Trophoblast cell (in vitro differentiated cells and primary cell): ENCODE data around the gene CASP8.

Experiments used
- DNase-seq, 2 donors: peaks; one replicate each; pipeline ENCODE4 v3.0.0-alpha.2; 2016
- H2AFZ ChIP-seq: 2 replicates; pipeline ENCODE4 v1.6.1; 2013; ENCODE audit warnings: low read length, moderate library complexity, mild to moderate bottlenecking; ENCODE audit not compliant: insufficient read depth, poor library complexity
- H2AK5ac ChIP-seq: 2 replicates; pipeline ENCODE4 v1.6.1; 2013; ENCODE audit warnings: mild to moderate bottlenecking, low read length
- H2BK120ac ChIP-seq: 2 replicates; pipeline ENCODE4 v1.6.1; 2013; ENCODE audit warnings: low read length, mild to moderate bottlenecking, moderate library complexity; ENCODE audit not compliant: insufficient read depth, poor library complexity
- H2BK12ac ChIP-seq: 2 replicates; pipeline ENCODE4 v1.6.1; 2013; ENCODE audit warnings: mild to moderate bottlenecking, low read length, moderate library complexity
- H2BK5ac ChIP-seq: 2 replicates; pipeline ENCODE4 v1.6.1; 2013; ENCODE audit warnings: low read length, low read depth, moderate library complexity, mild to moderate bottlenecking; ENCODE audit not compliant: poor library complexity
- H3K14ac ChIP-seq: 2 replicates; pipeline ENCODE4 v1.6.1; 2013; ENCODE audit warnings: mild to moderate bottlenecking, low read length
- H3K18ac ChIP-seq: 2 replicates; pipeline ENCODE4 v1.6.1; 2013; ENCODE audit warnings: mild to moderate bottlenecking, low read length
- H3K23ac ChIP-seq: 2 replicates; pipeline ENCODE4 v1.6.1; 2013; ENCODE audit warnings: low read length
- H3K27ac ChIP-seq: 2 replicates; pipeline ENCODE4 v1.5.1; 2013; ENCODE audit warnings: low read depth, mild to moderate bottlenecking, inconsistent platforms, low read length, moderate library complexity
- H3K27me3 ChIP-seq: 2 replicates; pipeline ENCODE4 v1.6.1; 2013; ENCODE audit warnings: inconsistent platforms, mild to moderate bottlenecking, low read length, moderate library complexity; ENCODE audit not compliant: insufficient read depth
- H3K36me3 ChIP-seq, 2 experiments: 1 replicate in 1 of 2; 2 replicates in 1 of 2; pipeline ENCODE4 v1.6.1; 2013; ENCODE audit warnings: low read length in 2 of 2, mild to moderate bottlenecking in 2 of 2, moderate library complexity in 1 of 2; ENCODE audit not compliant: insufficient read depth in 2 of 2, control insufficient read depth in 1 of 2
- H3K4ac ChIP-seq: 2 replicates; pipeline ENCODE4 v1.6.1; 2013; ENCODE audit warnings: low read depth, mild to moderate bottlenecking, low read length, moderate library complexity
- H3K4me1 ChIP-seq, 2 experiments: 1 replicate in 1 of 2; 2 replicates in 1 of 2; pipeline ENCODE4 v1.6.1; 2013; ENCODE audit warnings: low read length in 2 of 2, mild to moderate bottlenecking in 2 of 2, moderate library complexity in 1 of 2; ENCODE audit not compliant: insufficient read depth in 2 of 2, control insufficient read depth in 1 of 2
- H3K4me2 ChIP-seq: 2 replicates; pipeline ENCODE4 v1.6.1; 2013; ENCODE audit warnings: inconsistent platforms, mild to moderate bottlenecking, low read length, moderate library complexity
- H3K4me3 ChIP-seq: 2 replicates; pipeline ENCODE4 v1.5.1; 2013; ENCODE audit warnings: mild to moderate bottlenecking, low read depth, low read length, inconsistent platforms
- H3K79me1 ChIP-seq: one replicate; pipeline ENCODE4 v1.6.1; 2013; ENCODE audit warnings: low read length
- H3K79me2 ChIP-seq: 2 replicates; pipeline ENCODE4 v1.6.1; 2013; ENCODE audit warnings: low read length, mild to moderate bottlenecking; ENCODE audit not compliant: control insufficient read depth, insufficient read depth, poor library complexity
- H3K9ac ChIP-seq: 2 replicates; pipeline ENCODE4 v1.6.1; 2013; ENCODE audit warnings: mild to moderate bottlenecking, low read length
- H3K9me3 ChIP-seq: 2 replicates; pipeline ENCODE4 v1.6.1; 2013; ENCODE audit warnings: low read depth, mild to moderate bottlenecking, control low read depth, inconsistent platforms, low read length; ENCODE audit not compliant: insufficient read depth
- H4K12ac ChIP-seq: 2 replicates; pipeline ENCODE4 v1.6.1; 2013; ENCODE audit warnings: low read depth, mild to moderate bottlenecking, low read length, moderate library complexity
- H4K8ac ChIP-seq: 2 replicates; pipeline ENCODE4 v1.6.1; 2013; ENCODE audit warnings: low read depth, mild to moderate bottlenecking, low read length, moderate library complexity
- H4K91ac ChIP-seq: one replicate; pipeline ENCODE4 v1.6.1; 2013; ENCODE audit warnings: low read depth, mild to moderate bottlenecking, low read length, moderate library complexity
- WGBS: extraction: QIAGEN DNeasy Blood & Tissue Kit; methylation state at CpG from one replicate; pipeline ENCODE4 v1.1.7; 2013; ENCODE audit warnings: missing lambda C conversion rate; ENCODE audit not compliant: insufficient read length, insufficient coverage; ENCODE audit errors: extremely low coverage; 5-methylcytosine and 5-hydroxymethylcytosine counted together

CASP8 gene

GRCh38 chr2:201275069-201275468 is 14.7 kb downstream of the CASP8 start:
- DNase-seq, result no peak
- no peaks in the 10 kb centered on the region for H3K36me3 ChIP-seq
- no peaks in the 10 kb centered on the region for H3K79me2 ChIP-seq
- H4K91ac ChIP-seq, result no peak overlapping the region
- no peak overlapping the region for H2AFZ ChIP-seq
- no peak overlapping the region for H3K4ac ChIP-seq
- H2BK12ac ChIP-seq, result no peak overlapping the region
- H2AK5ac ChIP-seq, result no peak overlapping the region
- H3K18ac ChIP-seq, result no peak overlapping the region
- no peak overlapping the region for H2BK5ac ChIP-seq
- H2BK120ac ChIP-seq, result no peak overlapping the region
- H3K4me1 ChIP-seq, result no peaks in the 10 kb centered on the region
- H3K14ac ChIP-seq, result no peak overlapping the region
- no peaks in the 10 kb centered on the region for H3K79me1 ChIP-seq
- H3K27me3 ChIP-seq, result no peaks in the 10 kb centered on the region
- WGBS, result no CpG with 5 or more reads among the region's 2 CpGs
- H3K23ac ChIP-seq, result no peak overlapping the region
- no peak overlapping the region for H3K4me3 ChIP-seq
- no peak overlapping the region for H4K12ac ChIP-seq
- no peaks in the 10 kb centered on the region for H3K9me3 ChIP-seq
- H3K27ac ChIP-seq, result no peak overlapping the region
- H4K8ac ChIP-seq, result no peak overlapping the region
- H3K9ac ChIP-seq, result no peak overlapping the region
- H3K4me2 ChIP-seq, result no peak overlapping the region

GRCh38 chr2:201275990-201276389 is 15.7 kb downstream of the CASP8 start:
- Histone ChIP-seq H2AFZ (no peak overlapping the region), H3K4me1 (no peaks in the 10 kb centered on the region), H4K91ac (no peak overlapping the region), H3K4me3 (no peak overlapping the region), H3K27ac (no peak overlapping the region), H2BK12ac (no peak overlapping the region), H4K12ac (no peak overlapping the region), H3K79me2 (no peaks in the 10 kb centered on the region), H3K36me3 (no peaks in the 10 kb centered on the region), H3K4me2 (no peak overlapping the region), H3K27me3 (no peaks in the 10 kb centered on the region), H3K23ac (no peak overlapping the region), H4K8ac (no peak overlapping the region), H2AK5ac (no peak overlapping the region), H2BK5ac (no peak overlapping the region), H3K79me1 (no peaks in the 10 kb centered on the region), H3K18ac (no peak overlapping the region), H3K9me3 (no peaks in the 10 kb centered on the region), H3K9ac (no peak overlapping the region), H3K14ac (no peak overlapping the region), H3K4ac (no peak overlapping the region), H2BK120ac (no peak overlapping the region)
- WGBS, result no CpG with 5 or more reads among the region's 5 CpGs
- DNase-seq, result no peak

- Histone ChIP-seq H3K79me2 (no peaks in the 10 kb centered on the region), H3K9me3 (no peaks in the 10 kb centered on the region), H3K9ac (no peak overlapping the region), H3K4me1 (no peaks in the 10 kb centered on the region), H3K4me2 (no peak overlapping the region), H3K79me1 (no peaks in the 10 kb centered on the region), H4K91ac (no peak overlapping the region), H3K18ac (no peak overlapping the region), H3K27me3 (no peaks in the 10 kb centered on the region), H3K36me3 (no peaks in the 10 kb centered on the region), H2BK12ac (no peak overlapping the region), H3K23ac (no peak overlapping the region), H2AK5ac (no peak overlapping the region), H2AFZ (no peak overlapping the region), H3K14ac (no peak overlapping the region), H2BK120ac (no peak overlapping the region), H2BK5ac (no peak overlapping the region), H3K27ac (no peak overlapping the region), H4K12ac (no peak overlapping the region), H3K4ac (no peak overlapping the region), H3K4me3 (no peak overlapping the region), H4K8ac (no peak overlapping the region)
- WGBS, result no CpG with 5 or more reads among the region's 6 CpGs
- DNase-seq, result no peak
Observed at GRCh38 chr2:201276511-201276910, 16.2 kb downstream of the CASP8 start.

- no peak overlapping the region for H2BK5ac ChIP-seq
- H3K4me1 ChIP-seq, result no peaks in the 10 kb centered on the region
- no peak overlapping the region for H3K23ac ChIP-seq
- H3K14ac ChIP-seq, result no peak overlapping the region
- H3K18ac ChIP-seq, result no peak overlapping the region
- no peaks in the 10 kb centered on the region for H3K79me1 ChIP-seq
- H2BK12ac ChIP-seq, result no peak overlapping the region
- no peak overlapping the region for H4K8ac ChIP-seq
- no peak overlapping the region for H2BK120ac ChIP-seq
- no peak overlapping the region for H3K4me2 ChIP-seq
- no CpG with 5 or more reads among the region's 1 CpG for WGBS
- H3K27me3 ChIP-seq, result no peaks in the 10 kb centered on the region
- no peak overlapping the region for H3K27ac ChIP-seq
- no peaks in the 10 kb centered on the region for H3K36me3 ChIP-seq
- H3K9me3 ChIP-seq, result no peaks in the 10 kb centered on the region
- no peak overlapping the region for H2AFZ ChIP-seq
- H3K79me2 ChIP-seq, result no peaks in the 10 kb centered on the region
- no peak overlapping the region for H3K9ac ChIP-seq
- H4K91ac ChIP-seq, result no peak overlapping the region
- H3K4ac ChIP-seq, result no peak overlapping the region
- no peak overlapping the region for H4K12ac ChIP-seq
- DNase-seq, result no peak
- no peak overlapping the region for H2AK5ac ChIP-seq
- no peak overlapping the region for H3K4me3 ChIP-seq
Observed at GRCh38 chr2:201279079-201279478, 18.7 kb downstream of the CASP8 start.
